HepG2 (cell line): ENCODE results near the gene ZNF180. TPM values are rescaled to one million over a fixed set of nuclear protein-coding genes. Genes with fewer than 3 reads are reported as not detected.

Experiments
- ADNP ChIP-seq: sonication (generic); formaldehyde crosslinking; IDR thresholded peaks from 2 replicates; pipeline ENCODE4 v1.4.0; 2020; ENCODE audit warnings: missing genetic modification reagents
- CBFB ChIP-seq: sonication (generic); formaldehyde crosslinking; IDR thresholded peaks from 2 replicates; pipeline ENCODE4 v1.4.0; 2020; ENCODE audit warnings: missing genetic modification reagents
- CC2D1A ChIP-seq: sonication (generic); formaldehyde crosslinking; IDR thresholded peaks from 2 replicates; pipeline ENCODE4 v1.8.1; 2023; ENCODE audit warnings: mild to moderate bottlenecking, missing genetic modification reagents
- GPN1 ChIP-seq: sonication (generic); formaldehyde crosslinking; IDR thresholded peaks from 2 replicates; pipeline ENCODE4 v1.5.1; 2020; ENCODE audit warnings: missing genetic modification reagents, borderline replicate concordance
- HMG20A ChIP-seq: IDR thresholded peaks from 2 replicates; pipeline ENCODE4 v1.6.1; 2016; ENCODE audit warnings: borderline replicate concordance
- HMG20B ChIP-seq: conservative IDR thresholded peaks from 2 replicates; pipeline ENCODE4 v1.6.1; 2016; ENCODE audit warnings: missing genetic modification reagents, missing compliant biosample characterization
- HNF1A ChIP-seq, 2 experiments: sonication (generic) in 1 of 2; formaldehyde crosslinking in 1 of 2; IDR thresholded peaks; 2 replicates each; pipeline versions ENCODE4 v1.4.0 to v1.6.1; 2016 to 2020; ENCODE audit warnings: borderline replicate concordance in 1 of 2, low read depth in 1 of 2, mild to moderate bottlenecking in 1 of 2, missing genetic modification reagents in 1 of 2
- HOMEZ ChIP-seq: IDR thresholded peaks from 2 replicates; pipeline ENCODE4 v1.6.1; 2016; ENCODE audit warnings: low read depth
- IRF2 ChIP-seq: IDR thresholded peaks from 2 replicates; pipeline ENCODE4 v1.6.1; 2018; ENCODE audit warnings: missing genetic modification reagents, missing compliant biosample characterization
- KLF16 ChIP-seq, 2 experiments: sonication (generic) in 1 of 2; formaldehyde crosslinking in 1 of 2; IDR thresholded peaks; 2 replicates each; pipeline versions ENCODE4 v1.6.1 to v1.8.0; 2016 to 2023; ENCODE audit warnings: missing genetic modification reagents in 2 of 2, missing compliant biosample characterization in 1 of 2
- NFE2 ChIP-seq: sonication (generic); formaldehyde crosslinking; IDR thresholded peaks from 2 replicates; pipeline ENCODE4 v1.4.0; 2020; ENCODE audit warnings: missing genetic modification reagents
- NFYC ChIP-seq: IDR thresholded peaks from 2 replicates; pipeline ENCODE4 v1.6.1; 2016; ENCODE audit warnings: missing genetic modification reagents, missing compliant biosample characterization
- PCBP2 ChIP-seq: fragments of 200-400 bp; formaldehyde crosslinking; optimal IDR thresholded peaks from 2 replicates; pipeline ENCODE3; 2018; ENCODE audit warnings: low read length, low read depth; ENCODE audit not compliant: poor library complexity, severe bottlenecking
- RBAK ChIP-seq: sonication (generic); formaldehyde crosslinking; IDR thresholded peaks from 2 replicates; pipeline ENCODE4 v1.5.1; 2020; ENCODE audit warnings: mild to moderate bottlenecking, missing genetic modification reagents
- SOX6 ChIP-seq, 2 experiments: fragments of 450-650 bp in 1 of 2; sonication (generic) in 1 of 2; formaldehyde crosslinking in 1 of 2; IDR thresholded peaks; 2 replicates each; pipeline versions ENCODE4 v1.4.0 to v1.6.1; 2017 to 2020; ENCODE audit warnings: antibody characterized with exemption in 1 of 2, mild to moderate bottlenecking in 1 of 2, missing genetic modification reagents in 1 of 2
- SP5 ChIP-seq: IDR thresholded peaks from 2 replicates; pipeline ENCODE4 v1.6.1; 2016; ENCODE audit warnings: low read depth, borderline replicate concordance
- SSRP1 ChIP-seq: IDR thresholded peaks from 2 replicates; pipeline ENCODE4 v1.6.1; 2016; ENCODE audit warnings: control low read depth
- U2AF2 ChIP-seq: fragments of 200-400 bp; formaldehyde crosslinking; IDR thresholded peaks from 2 replicates; pipeline ENCODE4 v1.6.1; 2017; ENCODE audit warnings: low read depth, mild to moderate bottlenecking, low read length
- YY1 ChIP-seq: IDR thresholded peaks from 2 replicates; pipeline ENCODE4 v1.6.1; 2011; ENCODE audit warnings: low read length, low read depth, moderate library complexity, mild to moderate bottlenecking; ENCODE audit not compliant: insufficient read depth, insufficient replicate concordance
- ZNF629 ChIP-seq: sonication (generic); formaldehyde crosslinking; conservative IDR thresholded peaks from 2 replicates; pipeline ENCODE4 v1.5.0; 2020; ENCODE audit warnings: missing genetic modification reagents
- ZNF691 ChIP-seq: sonication (generic); formaldehyde crosslinking; IDR thresholded peaks from 2 replicates; pipeline ENCODE4 v1.4.0; 2020; ENCODE audit warnings: missing genetic modification reagents, low read depth, mild to moderate bottlenecking, borderline replicate concordance
- ZNF747 ChIP-seq: sonication (generic); formaldehyde crosslinking; IDR thresholded peaks from 2 replicates; pipeline ENCODE4 v1.8.1; 2023; ENCODE audit warnings: missing genetic modification reagents, mild to moderate bottlenecking, borderline replicate concordance
- ZNF772 ChIP-seq: sonication (generic); formaldehyde crosslinking; IDR thresholded peaks from 2 replicates; pipeline ENCODE4 v1.5.0; 2020; ENCODE audit warnings: mild to moderate bottlenecking, missing genetic modification reagents
- polyA plus RNA-seq, 8 experiments: library from polyadenylated mRNA; depleted of rRNA in 3 of 8; stranded (reverse) in 7 of 8; unstranded in 1 of 8; fragments of >200 nt; fragmentation: Illumina TruSeq in 4 of 8; extraction: Trizol in 4 of 8; gene quantifications; 2 replicates each; pipeline versions ENCODE4 v1.2.1 to v1.2.3, GENCODE V29; 2011 to 2016; ENCODE audit warnings: low read depth in 4 of 8, missing spikeins in 1 of 8, mixed read lengths in 1 of 8; ENCODE audit not compliant: insufficient read depth in 1 of 8
- total RNA-seq, 5 experiments: library from RNA; depleted of rRNA; stranded (reverse); fragments of >200 nt; fragmentation: Illumina TruSeq; extraction: Trizol; gene quantifications; 2 replicates each; pipeline ENCODE4 v1.2.3, GENCODE V29; 2016; ENCODE audit warnings: low read depth in 1 of 5

ZNF180 gene
- total and polyA plus RNA-seq, 2 of the 13 experiments (the other 11 are each of a cell fraction or from before 2014, with no cell fraction given), result 0.92 to 9.3 TPM

GRCh38 chr19:44499962-44500949, at the start of gene ZNF180 (continued):
- TF ChIP-seq HNF1A (IDR thresholded peaks at IDR 0.05; ENCODE audit: low read depth), result no peak
- no peak; the same call in 1 of the 2 replicates for TF ChIP-seq HNF1A (CRISPR knock-in tag; IDR thresholded peaks at IDR 0.05; ENCODE audit: borderline replicate concordance)
- TF ChIP-seq HMG20A, result no peak
- peak; percentile 53; the same call in 1 of the 2 replicates for TF ChIP-seq HOMEZ (CRISPR knock-in tag)
- TF ChIP-seq SP5 (CRISPR knock-in tag), result no peak; the same call in 1 of the 2 replicates
- no peak for TF ChIP-seq CC2D1A
- no peak for TF ChIP-seq ADNP (CRISPR knock-in tag)
- TF ChIP-seq PCBP2, result no peak
- 0 out of 2 replicates have a peak, but pooled peaks have one; percentile 32 for TF ChIP-seq CBFB (CRISPR knock-in tag)
- 0 out of 2 replicates have a peak, but pooled peaks have one; percentile 32 for TF ChIP-seq GPN1 (CRISPR knock-in tag)
- no peak for TF ChIP-seq SSRP1 (CRISPR knock-in tag)
- TF ChIP-seq NFE2, result no peak
- peak; percentile 99 for TF ChIP-seq ZNF772 (CRISPR knock-in tag)
- TF ChIP-seq RBAK (CRISPR knock-in tag), result no peak
- TF ChIP-seq NFYC, result peak; percentile 59
- TF ChIP-seq ZNF629, result no peak
- TF ChIP-seq ZNF691, result peak; percentile 25; the same call in 1 of the 2 replicates
- peak; percentile 70; the same call in 1 of the 2 replicates for TF ChIP-seq ZNF747 (CRISPR knock-in tag)
- no peak for TF ChIP-seq U2AF2
- no peak for TF ChIP-seq SOX6 (IDR thresholded peaks at IDR 0.05)
- peak; percentile 85 for TF ChIP-seq SOX6 (CRISPR knock-in tag; IDR thresholded peaks at IDR 0.05)
- TF ChIP-seq YY1, result peak; percentile 92
- TF ChIP-seq IRF2 (CRISPR knock-in tag), result peak; percentile 96
- peak in 1 of 2 experiments; percentile 86; a peak in 2 of 4 replicates for TF ChIP-seq KLF16 (CRISPR knock-in tag; IDR thresholded peaks at IDR 0.05)
- TF ChIP-seq HMG20B (CRISPR knock-in tag), result no peak
